Mesenchymal stem cell (in vitro differentiated cells and primary cell): ENCODE measurements around the gene CADPS.

ENCODE experiments used
- DNase-seq: peaks from one replicate; pipeline ENCODE4 v3.0.0-alpha.2; 2013
- H2AFZ ChIP-seq: one replicate; pipeline ENCODE4 v1.6.1; 2013; ENCODE audit warnings: low read depth, mild to moderate bottlenecking, control low read depth, inconsistent platforms, low read length, moderate library complexity
- H2AK5ac ChIP-seq: 2 replicates; pipeline ENCODE4 v1.6.1; 2013; ENCODE audit warnings: low read length, moderate library complexity, mild to moderate bottlenecking, inconsistent platforms; ENCODE audit not compliant: severe bottlenecking
- H2BK120ac ChIP-seq: one replicate; pipeline ENCODE4 v1.6.1; 2013; ENCODE audit warnings: low read depth, mild to moderate bottlenecking, inconsistent platforms, low read length, moderate library complexity
- H2BK12ac ChIP-seq, 2 experiments: one replicate each; pipeline ENCODE4 v1.6.1; 2013; ENCODE audit warnings: inconsistent platforms in 2 of 2, low read length in 2 of 2, mild to moderate bottlenecking in 2 of 2, moderate library complexity in 2 of 2, control low read depth in 1 of 2
- H2BK15ac ChIP-seq: one replicate; pipeline ENCODE4 v1.6.1; 2013; ENCODE audit warnings: mild to moderate bottlenecking, low read depth, inconsistent platforms; ENCODE audit not compliant: poor library complexity, severe bottlenecking
- H2BK5ac ChIP-seq: 2 replicates; pipeline ENCODE4 v1.6.1; 2013; ENCODE audit warnings: low read depth, mild to moderate bottlenecking, low read length, control low read depth, inconsistent platforms; ENCODE audit not compliant: poor library complexity, severe bottlenecking
- H3K14ac ChIP-seq, 2 experiments: one replicate each; pipeline ENCODE4 v1.6.1; 2013; ENCODE audit warnings: inconsistent platforms in 2 of 2, low read length in 2 of 2, control low read depth in 1 of 2, mild to moderate bottlenecking in 1 of 2, moderate library complexity in 1 of 2
- H3K18ac ChIP-seq, 2 experiments: one replicate each; pipeline ENCODE4 v1.6.1; 2013; ENCODE audit warnings: inconsistent platforms in 2 of 2, low read length in 2 of 2, control low read depth in 1 of 2, low read depth in 1 of 2, mild to moderate bottlenecking in 1 of 2
- H3K23ac ChIP-seq, 2 experiments: one replicate each; pipeline ENCODE4 v1.6.1; 2013; ENCODE audit warnings: inconsistent platforms in 2 of 2, low read length in 2 of 2, mild to moderate bottlenecking in 2 of 2, moderate library complexity in 2 of 2, control low read depth in 1 of 2
- H3K27ac ChIP-seq: 2 replicates; pipeline ENCODE4 v1.5.1; 2013; ENCODE audit warnings: mild to moderate bottlenecking, moderate library complexity, low read length, control low read depth, inconsistent platforms; ENCODE audit not compliant: poor library complexity, severe bottlenecking
- H3K27me3 ChIP-seq, 2 experiments: 2 replicates each; pipeline versions ENCODE4 v1.6.1 to v1.7.0; 2013; ENCODE audit warnings: low read length in 2 of 2, mild to moderate bottlenecking in 2 of 2, moderate library complexity in 2 of 2, control low read depth in 1 of 2, inconsistent platforms in 1 of 2; ENCODE audit not compliant: control insufficient read depth in 1 of 2, insufficient read depth in 1 of 2
- H3K36me3 ChIP-seq, 2 experiments: 2 replicates each; pipeline versions ENCODE4 v1.6.1 to v1.7.0; 2013; ENCODE audit warnings: low read length in 2 of 2, control low read depth in 1 of 2, inconsistent platforms in 1 of 2, low read depth in 1 of 2, mild to moderate bottlenecking in 1 of 2; ENCODE audit not compliant: insufficient read depth in 2 of 2, control insufficient read depth in 1 of 2
- H3K4ac ChIP-seq, 2 experiments: one replicate each; pipeline ENCODE4 v1.6.1; 2013; ENCODE audit warnings: inconsistent platforms in 2 of 2, low read length in 2 of 2, mild to moderate bottlenecking in 2 of 2, moderate library complexity in 2 of 2, control low read depth in 1 of 2, low read depth in 1 of 2
- H3K4me1 ChIP-seq: 2 replicates; pipeline ENCODE4 v1.6.1; 2013; ENCODE audit warnings: low read depth, low read length, control low read depth; ENCODE audit not compliant: control insufficient read depth, insufficient read depth
- H3K4me2 ChIP-seq: 2 replicates; pipeline ENCODE4 v1.6.1; 2013; ENCODE audit warnings: low read length, mild to moderate bottlenecking, inconsistent platforms; ENCODE audit not compliant: poor library complexity, severe bottlenecking
- H3K4me3 ChIP-seq, 2 experiments: 2 replicates each; pipeline versions ENCODE4 v1.5.1 to v1.7.0; 2013; ENCODE audit warnings: low read length in 2 of 2, mild to moderate bottlenecking in 2 of 2, control low read depth in 1 of 2, low read depth in 1 of 2; ENCODE audit not compliant: insufficient read depth in 1 of 2
- H3K79me1 ChIP-seq: replicated peaks from 2 replicates; pipeline ENCODE4 v1.6.1; 2013; ENCODE audit warnings: mild to moderate bottlenecking, control low read depth, low read length, inconsistent platforms; ENCODE audit not compliant: poor library complexity, severe bottlenecking
- H3K9ac ChIP-seq: 2 replicates; pipeline ENCODE4 v1.7.0; 2013; ENCODE audit warnings: mild to moderate bottlenecking, low read length, moderate library complexity
- H3K9me3 ChIP-seq: 2 replicates; pipeline ENCODE4 v1.7.0; 2013; ENCODE audit warnings: mild to moderate bottlenecking, low read length; ENCODE audit not compliant: control insufficient read depth
- H4K8ac ChIP-seq: one replicate; pipeline ENCODE4 v1.6.1; 2013; ENCODE audit warnings: inconsistent platforms, mild to moderate bottlenecking, low read length, moderate library complexity
- H4K91ac ChIP-seq: one replicate; pipeline ENCODE4 v1.6.1; 2013; ENCODE audit warnings: mild to moderate bottlenecking, low read length, inconsistent platforms
- whole genome bisulfite sequencing: methylation state at CpG from one replicate; pipeline ENCODE4 v1.1.7; 2013; ENCODE audit warnings: mixed read lengths; 5-methylcytosine and 5-hydroxymethylcytosine counted together

The CADPS gene

DNA sequence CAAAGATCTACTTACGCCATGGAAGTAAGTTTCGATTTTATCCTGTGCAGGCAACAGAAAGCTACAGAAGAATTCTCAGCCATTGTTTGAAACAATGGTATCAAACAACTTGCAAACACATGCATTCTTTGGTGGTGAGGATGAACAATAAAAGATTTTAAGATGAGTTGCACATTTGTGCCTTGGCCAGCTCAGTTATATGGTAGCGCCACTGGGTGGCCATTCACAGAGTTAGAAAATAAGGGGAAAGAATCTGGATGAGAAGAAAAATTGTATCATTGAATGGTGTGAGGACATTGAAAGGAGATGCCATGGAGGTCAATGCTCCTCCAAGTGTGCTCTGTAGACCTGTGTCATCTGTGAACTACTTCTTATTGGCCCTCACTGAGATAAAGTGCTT, 11.6 kb downstream of the CADPS start:
- no peak overlapping the region for H2BK15ac ChIP-seq
- H3K9me3 ChIP-seq: no peaks in the 10 kb centered on the region
- H3K4ac ChIP-seq: no peak overlapping the region
- no peak overlapping the region for H3K23ac ChIP-seq
- H3K4me2 ChIP-seq: no peak overlapping the region
- no peak overlapping the region for H4K8ac ChIP-seq
- peaks cover 0 to 3% of the 10 kb centered on the region in 2 experiments for H3K27me3 ChIP-seq
- H4K91ac ChIP-seq: no peak overlapping the region
- no peak overlapping the region for H3K27ac ChIP-seq
- H3K4me1 ChIP-seq: no peaks in the 10 kb centered on the region
- no peak for DNase-seq
- H3K4me3 ChIP-seq: no peak overlapping the region
- no peak overlapping the region for H3K18ac ChIP-seq
- no peak overlapping the region for H2BK12ac ChIP-seq
- H2AFZ ChIP-seq: no peak overlapping the region
- H2BK120ac ChIP-seq: no peak overlapping the region
- H2AK5ac ChIP-seq: no peak overlapping the region
- H3K79me1 ChIP-seq: no peaks in the 10 kb centered on the region
- H3K14ac ChIP-seq: no peak overlapping the region
- 89% methylated on average over 3 of the region's 3 CpGs for WGBS
- H3K9ac ChIP-seq: no peak overlapping the region
- H3K36me3 ChIP-seq: no peaks in the 10 kb centered on the region
- H2BK5ac ChIP-seq: no peak overlapping the region

- 75% methylated on average over 4 of the region's 5 CpGs for WGBS
- no peak overlapping the region for H3K23ac ChIP-seq
- H2BK120ac ChIP-seq: no peak overlapping the region
- no peak overlapping the region for H2BK12ac ChIP-seq
- no peak overlapping the region for H3K18ac ChIP-seq
- H2BK5ac ChIP-seq: no peak overlapping the region
- no peak overlapping the region for H4K91ac ChIP-seq
- H3K14ac ChIP-seq: no peak overlapping the region
- peaks cover 0 to 3% of the 10 kb centered on the region in 2 experiments for H3K27me3 ChIP-seq
- H2BK15ac ChIP-seq: no peak overlapping the region
- DNase-seq: no peak
- no peak overlapping the region for H3K27ac ChIP-seq
- H3K4ac ChIP-seq: no peak overlapping the region
- H3K4me1 ChIP-seq: no peaks in the 10 kb centered on the region
- H3K36me3 ChIP-seq: no peaks in the 10 kb centered on the region
- no peak overlapping the region for H2AFZ ChIP-seq
- H3K9me3 ChIP-seq: no peaks in the 10 kb centered on the region
- no peak overlapping the region for H2AK5ac ChIP-seq
- H4K8ac ChIP-seq: no peak overlapping the region
- no peak overlapping the region for H3K4me3 ChIP-seq
- no peak overlapping the region for H3K9ac ChIP-seq
- no peak overlapping the region for H3K4me2 ChIP-seq
- no peaks in the 10 kb centered on the region for H3K79me1 ChIP-seq
Measured at GRCh38 chr3:62859203-62859791, 15.9 kb downstream of the CADPS start.

DNA sequence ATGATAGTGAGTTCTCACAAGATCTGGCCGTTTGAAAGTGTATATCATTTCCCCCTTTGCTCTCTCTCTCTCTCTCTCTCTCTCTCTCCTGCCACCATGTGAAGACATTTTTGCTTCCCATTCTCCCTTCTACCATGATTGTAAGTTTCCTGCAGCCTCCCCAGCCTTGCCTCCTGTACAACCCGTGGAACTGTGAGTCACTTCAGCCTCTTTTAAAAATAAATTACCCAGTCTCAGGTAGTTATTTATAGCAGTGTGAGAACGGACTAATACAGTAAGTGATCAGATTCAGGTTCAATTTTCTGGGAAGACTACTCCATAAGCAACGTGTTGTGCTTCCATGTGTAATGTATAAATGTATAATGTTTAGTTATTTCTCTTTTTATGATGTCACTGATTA, 29.2 kb downstream of the CADPS start:
- no peaks in the 10 kb centered on the region for H3K4me1 ChIP-seq
- no peaks in the 10 kb centered on the region for H3K27me3 ChIP-seq
- H3K4me3 ChIP-seq: no peak overlapping the region
- no peak overlapping the region for H3K27ac ChIP-seq
- DNase-seq: no peak
- no peaks in the 10 kb centered on the region for H3K79me1 ChIP-seq
- no peak overlapping the region for H3K14ac ChIP-seq
- 41% methylated on average over 2 of the region's 4 CpGs for WGBS
- no peak overlapping the region for H2BK5ac ChIP-seq
- H3K36me3 ChIP-seq: no peaks in the 10 kb centered on the region
- H4K8ac ChIP-seq: no peak overlapping the region
- no peak overlapping the region for H3K9ac ChIP-seq
- H4K91ac ChIP-seq: no peak overlapping the region
- H2BK12ac ChIP-seq: no peak overlapping the region
- no peaks in the 10 kb centered on the region for H3K9me3 ChIP-seq
- no peak overlapping the region for H2AK5ac ChIP-seq
- H3K18ac ChIP-seq: no peak overlapping the region
- H3K4me2 ChIP-seq: no peak overlapping the region
- H2BK120ac ChIP-seq: no peak overlapping the region
- H2AFZ ChIP-seq: no peak overlapping the region
- H3K4ac ChIP-seq: no peak overlapping the region
- H2BK15ac ChIP-seq: no peak overlapping the region
- H3K23ac ChIP-seq: no peak overlapping the region

- H3K23ac ChIP-seq: no peak overlapping the region
- no peak overlapping the region for H3K9ac ChIP-seq
- no peak for DNase-seq
- no peaks in the 10 kb centered on the region for H3K79me1 ChIP-seq
- H3K27ac ChIP-seq: no peak overlapping the region
- H3K18ac ChIP-seq: no peak overlapping the region
- H3K27me3 ChIP-seq: no peaks in the 10 kb centered on the region
- H2BK120ac ChIP-seq: no peak overlapping the region
- WGBS: 7% methylated on average over 1 of the region's 1 CpG
- no peak overlapping the region for H2AK5ac ChIP-seq
- no peak overlapping the region for H3K4me2 ChIP-seq
- H4K8ac ChIP-seq: no peak overlapping the region
- H3K9me3 ChIP-seq: no peaks in the 10 kb centered on the region
- H3K4me1 ChIP-seq: no peaks in the 10 kb centered on the region
- no peak overlapping the region for H3K4ac ChIP-seq
- no peak overlapping the region for H3K4me3 ChIP-seq
- H2BK15ac ChIP-seq: no peak overlapping the region
- no peak overlapping the region for H4K91ac ChIP-seq
- no peak overlapping the region for H2BK5ac ChIP-seq
- no peak overlapping the region for H2AFZ ChIP-seq
- no peaks in the 10 kb centered on the region for H3K36me3 ChIP-seq
- no peak overlapping the region for H3K14ac ChIP-seq
- H2BK12ac ChIP-seq: no peak overlapping the region
Measured at GRCh38 chr3:62843508-62843907, 31.7 kb downstream of the CADPS start.
